A673 (cell line): ENCODE data around the gene GSAP.

Experiments used
- CTCF ChIP-seq: fragments of 300-800, 200-600 bp; sonication (generic); conservative IDR thresholded peaks from 2 replicates; pipeline ENCODE4 v1.5.1; 2017; ENCODE audit warnings: low read depth, mild to moderate bottlenecking, antibody characterized with exemption, low read length, moderate library complexity, mixed read lengths
- EZH2 ChIP-seq: fragments of 200-600 bp; sonication (generic); IDR thresholded peaks from 2 replicates; pipeline ENCODE4 v1.6.1; 2017; ENCODE audit warnings: borderline replicate concordance, low read depth, mild to moderate bottlenecking, mixed read lengths, antibody characterized with exemption, low read length; ENCODE audit not compliant: poor library complexity, severe bottlenecking

- TF ChIP-seq EZH2 = no peak
- TF ChIP-seq CTCF = no peak
These were observed 37.4 kb upstream of the GSAP start for GRCh38 chr7:77453531-77453930.
